SK-N-SH (cell line): Measurements from ENCODE around the gene PTPRG. TPM values are rescaled to one million over a fixed set of nuclear protein-coding genes. Genes with fewer than 3 reads are reported as not detected.
A peak's percentile ranks its signal among the peaks of the same experiment; 100 is the strongest.

ENCODE experiments used
- CTCF ChIA-PET: fragments of 300-600, 350-600 bp; formaldehyde crosslinking; extraction: SDS; loops from one replicate; lab custom pipeline; 2021; lab: Yijun Ruan, JAX
- POLR2A ChIA-PET: fragments of 350-600 bp; sonication (Branson Sonifier 250); formaldehyde crosslinking; extraction: SDS; loops from one replicate; lab custom pipeline; 2020; ENCODE audit warnings: antibody characterized with exemption, inconsistent platforms; lab: Yijun Ruan, JAX
- DNase-seq: peaks from one replicate; pipeline ENCODE4 v3.0.0; 2012
- H2AFZ ChIP-seq: fragments of 200-600 bp; sonication (generic); 2 replicates; pipeline ENCODE4 v1.8.1; 2016; ENCODE audit warnings: antibody characterized with exemption, mild to moderate bottlenecking, low read depth
- H3F3A ChIP-seq: fragments of 200-600 bp; sonication (generic); replicated peaks from 2 replicates; pipeline ENCODE3; 2016; ENCODE audit warnings: antibody characterized with exemption, mild to moderate bottlenecking; ENCODE audit not compliant: insufficient read depth
- H3K27ac ChIP-seq, 2 experiments: fragments of 200-500 bp in 1 of 2; fragments of 200-600 bp in 1 of 2; sonication (Bioruptor generic) in 1 of 2; sonication (generic), shearing (Covaris generic) in 1 of 2; 2 replicates each; pipeline versions ENCODE4 v1.5.1 to v1.6.1; 2014 to 2016; ENCODE audit warnings: low read depth in 2 of 2, inconsistent platforms in 1 of 2, low read length in 1 of 2, mild to moderate bottlenecking in 1 of 2, mixed read lengths in 1 of 2
- H3K27me3 ChIP-seq: fragments of 200-600 bp; sonication (generic), shearing (Covaris generic); 2 replicates; pipeline ENCODE4 v1.6.1; 2016; ENCODE audit warnings: mixed run types; ENCODE audit not compliant: insufficient read depth
- H3K36me3 ChIP-seq, 2 experiments: fragments of 200-500 bp in 1 of 2; fragments of 200-600 bp in 1 of 2; sonication (Bioruptor generic) in 1 of 2; sonication (generic) in 1 of 2; replicated peaks in 1 of 2; 2 replicates each; pipeline versions ENCODE3 to v1.5.1; 2014 to 2016; ENCODE audit warnings: low read length in 1 of 2, mild to moderate bottlenecking in 1 of 2; ENCODE audit not compliant: insufficient read depth in 2 of 2, control insufficient read depth in 1 of 2
- H3K4me1 ChIP-seq, 2 experiments: fragments of 200-500 bp in 1 of 2; fragments of 200-600 bp in 1 of 2; sonication (Bioruptor generic) in 1 of 2; sonication (generic), shearing (Covaris generic) in 1 of 2; 2 replicates each; pipeline versions ENCODE4 v1.5.1 to v1.6.1; 2014 to 2016; ENCODE audit warnings: low read depth in 1 of 2, low read length in 1 of 2, mixed run types in 1 of 2; ENCODE audit not compliant: insufficient read depth in 2 of 2, control insufficient read depth in 1 of 2
- H3K4me2 ChIP-seq: fragments of 200-600 bp; sonication (generic), shearing (Covaris generic); 2 replicates; pipeline ENCODE4 v1.6.1; 2017; ENCODE audit warnings: mixed run types
- H3K4me3 ChIP-seq, 2 experiments: fragments of 200-500 bp in 1 of 2; fragments of 200-600 bp in 1 of 2; sonication (Bioruptor generic) in 1 of 2; sonication (generic), shearing (Covaris generic) in 1 of 2; 2 replicates each; pipeline versions ENCODE4 v1.5.1 to v1.8.1; 2014 to 2016; ENCODE audit warnings: low read depth in 2 of 2, inconsistent platforms in 1 of 2, low read length in 1 of 2, mild to moderate bottlenecking in 1 of 2, mixed read lengths in 1 of 2, moderate library complexity in 1 of 2
- H3K79me2 ChIP-seq: fragments of 200-600 bp; sonication (generic); 2 replicates; pipeline ENCODE4 v1.8.1; 2017; ENCODE audit warnings: mild to moderate bottlenecking; ENCODE audit not compliant: insufficient read depth
- H3K9ac ChIP-seq: fragments of 200-600 bp; sonication (generic); 2 replicates; pipeline ENCODE4 v1.6.1; 2017; ENCODE audit warnings: mixed run types
- H3K9me2 ChIP-seq: fragments of 200-600 bp; sonication (generic); 2 replicates; pipeline ENCODE4 v1.6.1; 2017; ENCODE audit warnings: mixed run types
- H3K9me3 ChIP-seq: fragments of 200-600 bp; sonication (generic); 2 replicates; pipeline ENCODE4 v1.6.1; 2017; ENCODE audit warnings: mixed run types, mild to moderate bottlenecking, moderate library complexity
- H4K20me1 ChIP-seq: fragments of 200-600 bp; sonication (generic); 2 replicates; pipeline ENCODE4 v1.6.1; 2017; ENCODE audit warnings: mild to moderate bottlenecking, mixed run types; ENCODE audit not compliant: insufficient read depth
- CHD2 ChIP-seq: fragments of 150-350 bp; IDR thresholded peaks from 2 replicates; pipeline ENCODE4 v1.6.1; 2018; ENCODE audit warnings: low read length; ENCODE audit not compliant: partially characterized antibody
- CTCF ChIP-seq: fragments of 200-600 bp; sonication (generic); IDR thresholded peaks from 2 replicates; pipeline ENCODE4 v1.6.1; 2017; ENCODE audit warnings: antibody characterized with exemption, mild to moderate bottlenecking, moderate library complexity
- ELF1 ChIP-seq: IDR thresholded peaks from 2 replicates; pipeline ENCODE4 v1.4.0; 2012
- EP300 ChIP-seq, 2 experiments: IDR thresholded peaks; 2 replicates each; pipeline versions ENCODE4 v1.4.0 to v1.6.1; 2012; ENCODE audit warnings: borderline replicate concordance in 1 of 2, low read depth in 1 of 2, low read length in 1 of 2
- EZH2phosphoT487 ChIP-seq: fragments of 200-600 bp; sonication (generic); IDR thresholded peaks from 2 replicates; pipeline ENCODE4 v1.6.1; 2017; ENCODE audit warnings: low read depth, mixed run types, mild to moderate bottlenecking, antibody characterized with exemption, moderate library complexity, borderline replicate concordance
- FOXJ3 ChIP-seq: sonication (generic); formaldehyde crosslinking; IDR thresholded peaks from 2 replicates; pipeline ENCODE4 v1.5.1; 2020; ENCODE audit warnings: mild to moderate bottlenecking, missing genetic modification reagents
- GABPA ChIP-seq: IDR thresholded peaks from 2 replicates; pipeline ENCODE4 v1.4.0; 2012; ENCODE audit warnings: low read depth, mild to moderate bottlenecking
- NFIC ChIP-seq: IDR thresholded peaks from 2 replicates; pipeline ENCODE4 v1.4.0; 2012; ENCODE audit warnings: borderline replicate concordance
- PBX3 ChIP-seq: IDR thresholded peaks from 2 replicates; pipeline ENCODE4; 2012
- RAD21 ChIP-seq: IDR thresholded peaks from 2 replicates; pipeline ENCODE4 v1.6.1; 2012; ENCODE audit warnings: mild to moderate bottlenecking, low read length
- REST ChIP-seq: IDR thresholded peaks from 2 replicates; pipeline ENCODE4 v1.6.1; 2012; ENCODE audit warnings: mild to moderate bottlenecking, low read depth, low read length, moderate library complexity
- RXRA ChIP-seq: IDR thresholded peaks from 2 replicates; pipeline ENCODE4 v1.4.0; 2012; ENCODE audit warnings: low read depth, mild to moderate bottlenecking, borderline replicate concordance
- SIN3A ChIP-seq: IDR thresholded peaks from 2 replicates; pipeline ENCODE4 v1.6.1; 2012; ENCODE audit warnings: low read depth, mild to moderate bottlenecking, low read length, moderate library complexity, borderline replicate concordance
- TCF12 ChIP-seq: IDR thresholded peaks from 2 replicates; pipeline ENCODE4 v1.4.0; 2012
- TEAD4 ChIP-seq: IDR thresholded peaks from 2 replicates; pipeline ENCODE4 v1.4.0; 2012; ENCODE audit warnings: mild to moderate bottlenecking, borderline replicate concordance; ENCODE audit not compliant: insufficient read depth
- USF1 ChIP-seq: IDR thresholded peaks from 2 replicates; pipeline ENCODE4 v1.4.0; 2012; ENCODE audit warnings: low read depth, borderline replicate concordance
- ZBTB33 ChIP-seq: IDR thresholded peaks from 2 replicates; pipeline ENCODE4 v1.4.0; 2012; ENCODE audit warnings: low read depth, borderline replicate concordance
- WGBS: methylation state at CpG from one replicate; pipeline ENCODE4 v1.1.6; 2017; ENCODE audit warnings: low lambda C conversion rate; 5-methylcytosine and 5-hydroxymethylcytosine counted together
- polyA plus RNA-seq, 3 experiments: library from polyadenylated mRNA; depleted of rRNA; stranded (reverse); fragments of >200 nt; gene quantifications; 2 replicates each; pipeline ENCODE4 v1.2.3, GENCODE V29; 2012

Gene PTPRG
- polyA plus RNA-seq, 1 of the 3 experiments (the other 2 are of a cell fraction) = 14.1 TPM

GRCh38 chr3:61719278-61719977 lies 158.1 kb downstream of the PTPRG start:
- Histone ChIP-seq H4K20me1 (peaks cover 14% of the 10 kb centered on the region; the same call in 1 of the 2 replicates), H2AFZ (no peak overlapping the region), H3K9ac (no peak overlapping the region), H3K36me3 (no peaks in the 10 kb centered on the region), H3K27me3 (no peaks in the 10 kb centered on the region), H3K27ac (no peak overlapping the region), H3K9me2 (no peaks in the 10 kb centered on the region), H3K9me3 (no peaks in the 10 kb centered on the region), H3K79me2 (peaks cover 7% of the 10 kb centered on the region; the same call in 1 of the 2 replicates), H3K4me1 (no peaks in the 10 kb centered on the region), H3K4me3 (no peak overlapping the region), H3K4me2 (no peak overlapping the region), H3F3A (no peaks in the 10 kb centered on the region)
- ChIA-PET POLR2A (no interaction called here), CTCF (no interaction called here)
- 76% methylated on average over 8 of the region's 8 CpGs for WGBS
- no peak for DNase-seq
- TF ChIP-seq NFIC = no peak
- 0 out of 2 replicates have a peak, but pooled peaks have one; percentile 15 for TF ChIP-seq PBX3
- TF ChIP-seq TEAD4 = no peak
- TF ChIP-seq CHD2 = no peak
- no peak for TF ChIP-seq RAD21

GRCh38 chr3:61723038-61723437 lies 161.7 kb downstream of the PTPRG start:
- no peaks in the 10 kb centered on the region for H3K4me1 ChIP-seq
- H3K9me3 ChIP-seq = no peaks in the 10 kb centered on the region
- H2AFZ ChIP-seq = no peak overlapping the region
- H3K4me2 ChIP-seq = no peak overlapping the region
- peaks cover 5% of the 10 kb centered on the region for H3F3A ChIP-seq
- CTCF ChIA-PET = no interaction called here
- H4K20me1 ChIP-seq = peaks cover 16% of the 10 kb centered on the region; the same call in 1 of the 2 replicates
- H3K79me2 ChIP-seq = peaks cover 20% of the 10 kb centered on the region; the same call in 1 of the 2 replicates
- no peaks in the 10 kb centered on the region for H3K9me2 ChIP-seq
- no peaks in the 10 kb centered on the region for H3K36me3 ChIP-seq
- no peak overlapping the region for H3K27ac ChIP-seq
- DNase-seq = no peak
- H3K4me3 ChIP-seq = no peak overlapping the region
- no peaks in the 10 kb centered on the region for H3K27me3 ChIP-seq
- POLR2A ChIA-PET = no interaction called here
- no peak overlapping the region for H3K9ac ChIP-seq
- TF ChIP-seq EZH2phosphoT487 (no peak), SIN3A (no peak), RXRA (no peak), CHD2 (no peak), REST (no peak), ZBTB33 (no peak), EP300 (IDR thresholded peaks at IDR 0.05; ENCODE audit: borderline replicate concordance in 1 of 2, low read depth in 1 of 2, low read length in 1 of 2) (no peak), FOXJ3 (no peak), NFIC (no peak), RAD21 (no peak), CTCF (no peak), GABPA (no peak), USF1 (no peak), ELF1 (no peak), TCF12 (no peak)
